Measurements from ENCODE around the gene NKX2-8.

Gene NKX2-8

DNA sequence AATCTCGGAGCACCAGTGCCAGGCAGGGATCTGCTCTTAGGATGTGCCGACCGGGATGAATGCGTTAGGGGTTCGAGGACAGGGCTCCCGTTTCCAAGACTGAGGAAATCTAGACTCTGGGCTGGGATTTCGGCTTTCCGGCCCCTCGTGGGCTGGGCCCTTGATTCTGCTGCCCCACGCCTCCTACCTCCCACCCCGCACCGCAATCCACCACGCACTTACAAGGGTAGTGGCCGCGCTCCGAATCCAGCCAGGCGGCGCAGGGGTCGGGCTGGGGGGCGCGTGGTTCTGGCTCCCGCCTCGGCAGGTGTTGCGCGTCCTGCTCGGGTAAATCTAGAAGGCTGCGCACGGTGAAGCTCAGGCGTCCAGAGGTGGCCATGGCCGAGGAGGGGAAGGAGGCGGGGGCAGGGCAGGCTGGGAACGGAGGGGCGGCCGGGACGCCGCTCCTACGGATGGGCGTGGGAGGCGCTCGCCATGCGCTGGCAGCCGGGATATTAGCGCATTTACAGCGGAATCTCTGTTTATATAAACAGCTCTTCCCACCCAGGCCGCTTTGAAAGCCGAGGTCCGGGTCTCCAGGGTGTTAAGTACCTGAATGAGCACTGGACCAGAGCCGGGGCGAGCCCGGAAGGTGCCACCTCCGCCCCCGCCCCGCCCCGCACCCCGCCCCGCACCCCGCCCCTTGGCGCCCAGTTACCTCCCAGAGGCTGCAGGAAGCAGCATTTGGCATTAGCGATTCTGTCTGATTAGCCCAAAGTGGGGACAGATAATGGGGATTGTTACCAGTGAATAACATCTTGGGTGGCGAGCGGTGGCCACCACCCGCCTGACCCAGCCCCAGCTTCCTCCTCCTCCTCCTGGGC, at the start of gene NKX2-8:
Gene NKX2-8 (minus strand): TSS at position 604 of the 863 bp plus-strand sequence. CDS start 225 bp downstream, at position 379.
- no peak for DNase-seq

DNA sequence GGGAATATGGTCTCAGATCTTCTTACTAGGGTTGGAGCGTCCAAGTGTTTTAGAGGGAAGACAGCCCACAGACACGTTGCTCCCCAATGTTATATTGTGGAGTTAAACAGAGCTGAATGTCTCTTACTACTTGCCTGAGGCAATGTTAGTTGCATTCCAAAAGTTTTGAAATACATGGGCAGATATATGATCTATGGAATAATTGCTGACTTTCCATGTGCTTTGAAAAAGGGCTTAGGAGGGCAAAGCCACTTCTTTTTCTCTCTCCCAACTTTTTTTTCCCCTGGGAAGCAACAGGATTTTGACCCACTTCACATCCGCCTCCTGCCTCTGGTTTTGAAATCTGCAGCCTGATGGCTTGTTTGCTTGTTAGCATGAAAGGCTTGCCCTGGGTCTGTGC, 45.6 kb upstream of the NKX2-8 start:
- no peak for DNase-seq

DNA sequence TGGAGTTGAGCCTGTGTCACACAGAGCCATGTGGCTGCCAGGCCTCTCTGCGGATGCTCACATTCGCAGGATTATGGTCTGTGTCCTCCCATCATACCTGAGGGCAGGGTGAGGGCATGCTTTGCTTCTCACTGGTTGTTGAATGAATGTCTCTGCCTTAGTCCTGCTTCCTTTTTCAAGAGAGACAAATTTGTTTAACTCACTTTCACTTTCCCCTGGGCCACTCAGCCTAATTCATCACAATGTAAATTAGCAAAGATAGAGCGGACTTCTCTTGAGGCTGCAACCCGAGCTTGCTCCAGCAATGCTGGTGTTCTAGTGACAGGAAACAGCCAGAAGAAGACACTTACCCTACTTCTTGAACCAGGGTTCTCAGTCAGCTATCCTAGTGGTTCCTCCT, 43.7 kb upstream of the NKX2-8 start:
- DNase-seq: no peak

DNA sequence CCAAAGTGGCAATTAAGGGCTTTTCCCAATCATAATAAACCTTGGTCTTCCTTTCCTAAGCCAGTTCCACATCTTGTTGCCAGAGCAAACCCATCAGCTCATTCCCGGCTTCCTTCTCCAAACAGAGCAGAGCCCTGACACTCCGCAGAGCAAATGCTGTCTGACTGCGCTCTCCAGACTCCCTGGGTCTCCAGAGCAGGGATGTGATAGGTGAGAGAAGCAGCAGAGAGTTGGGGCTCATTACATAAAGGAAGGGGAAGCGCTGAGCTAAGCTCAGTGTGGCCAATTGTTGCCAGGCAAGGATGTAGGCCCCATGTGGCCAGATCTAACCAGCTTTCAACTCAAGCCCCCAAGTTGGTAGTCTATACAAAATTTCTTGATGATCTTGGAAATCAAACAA, 43.0 kb upstream of the NKX2-8 start:
- no peak for DNase-seq

DNA sequence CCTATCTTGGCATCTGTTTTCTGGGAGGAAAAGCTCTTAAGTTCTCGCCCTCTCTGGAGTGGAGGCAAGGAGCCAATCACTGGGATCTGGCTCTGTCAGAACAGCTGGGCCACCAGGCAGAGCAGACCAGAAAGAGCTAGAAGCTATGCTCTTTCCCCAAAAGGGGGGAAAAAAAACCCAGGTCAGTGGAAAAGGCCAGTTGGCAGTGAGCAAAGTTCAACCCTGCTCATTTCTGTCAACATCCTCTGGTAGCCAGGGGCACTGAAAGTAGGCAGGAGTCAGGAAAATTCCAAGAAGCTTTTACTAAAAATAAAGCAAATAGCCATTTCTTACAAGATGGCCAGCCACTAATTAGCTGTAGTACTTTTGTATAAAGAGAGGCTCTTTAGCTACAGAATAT, 42.6 kb upstream of the NKX2-8 start:
- DNase-seq: no peak

DNA sequence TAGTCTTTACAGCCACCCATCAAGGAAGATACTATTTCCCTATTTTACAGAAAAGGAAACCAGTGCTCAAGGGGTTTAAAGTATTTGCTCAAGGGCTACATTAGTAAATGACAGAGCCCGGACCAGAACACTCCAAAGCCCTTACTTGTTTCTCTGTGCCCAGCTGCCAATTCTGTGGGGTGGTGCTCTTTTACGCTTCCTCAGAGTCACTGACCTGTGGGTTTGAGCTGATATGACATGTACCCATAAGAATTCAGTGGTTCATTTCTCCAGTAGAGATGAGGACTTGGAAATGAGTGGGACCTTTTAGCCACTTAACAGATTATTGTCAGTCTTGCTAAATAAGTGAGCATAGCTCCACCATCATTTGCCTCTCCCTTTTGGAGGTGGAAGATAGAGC, 37.4 kb upstream of the NKX2-8 start:
- no peak for DNase-seq

DNA sequence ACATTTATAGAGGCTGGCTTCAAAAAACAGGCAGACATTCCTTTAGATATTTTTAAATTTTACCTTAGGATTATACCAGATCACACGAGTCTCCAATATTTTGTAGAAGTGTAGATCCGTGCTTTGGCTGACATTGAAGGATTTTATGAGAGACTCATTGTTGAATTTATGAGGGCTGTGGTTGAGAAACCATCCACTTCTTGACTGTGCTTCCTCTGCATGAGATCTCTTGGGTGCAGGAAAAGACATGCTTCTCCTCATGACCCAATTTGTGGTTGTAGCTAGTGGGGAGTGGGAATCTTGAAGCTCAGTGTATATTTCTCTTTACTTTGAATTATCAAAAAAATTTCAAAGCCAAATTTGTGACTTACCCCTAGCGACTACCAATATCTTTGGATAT, 36.7 kb upstream of the NKX2-8 start:
- no peak for DNase-seq

DNA sequence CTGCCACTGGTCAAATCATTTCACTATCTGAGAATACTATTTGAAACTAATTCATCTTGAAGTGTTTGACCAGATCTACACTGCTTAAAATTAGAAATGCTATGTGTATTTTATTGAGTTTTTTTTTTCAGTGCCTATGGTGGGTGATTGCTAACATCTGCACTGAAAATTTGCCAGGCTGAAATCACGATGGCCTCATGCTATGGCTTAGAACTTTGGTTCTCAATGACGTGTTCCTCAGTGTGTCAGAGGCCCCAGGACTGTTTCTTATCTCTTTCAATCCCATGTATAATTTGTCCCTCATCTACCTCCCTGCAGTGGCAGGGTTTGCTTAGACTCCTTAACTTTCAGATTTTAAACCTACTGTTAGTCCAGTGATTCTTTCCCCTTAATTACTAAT, 36.2 kb upstream of the NKX2-8 start:
- DNase-seq: no peak

DNA sequence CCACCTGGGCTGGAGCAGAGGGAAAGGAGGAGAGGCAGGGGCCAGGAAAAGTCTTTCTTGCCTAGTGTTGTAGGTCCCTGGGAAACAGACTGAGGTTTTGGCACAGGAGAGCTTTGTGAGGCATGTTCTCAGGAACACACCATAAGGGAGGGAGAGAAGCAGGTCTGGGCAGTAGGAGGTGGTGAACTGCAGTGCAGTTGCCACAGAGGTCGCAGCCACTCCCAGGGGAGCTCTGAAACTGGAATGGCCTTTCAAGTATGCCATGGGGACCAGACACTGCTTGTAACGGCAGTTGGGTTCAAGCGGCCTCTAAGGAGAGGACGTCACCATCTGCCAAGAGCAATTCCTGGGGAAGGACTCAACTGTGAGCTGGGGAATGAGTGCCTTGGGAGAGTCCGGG, 35.4 kb upstream of the NKX2-8 start:
- DNase-seq: no peak

DNA sequence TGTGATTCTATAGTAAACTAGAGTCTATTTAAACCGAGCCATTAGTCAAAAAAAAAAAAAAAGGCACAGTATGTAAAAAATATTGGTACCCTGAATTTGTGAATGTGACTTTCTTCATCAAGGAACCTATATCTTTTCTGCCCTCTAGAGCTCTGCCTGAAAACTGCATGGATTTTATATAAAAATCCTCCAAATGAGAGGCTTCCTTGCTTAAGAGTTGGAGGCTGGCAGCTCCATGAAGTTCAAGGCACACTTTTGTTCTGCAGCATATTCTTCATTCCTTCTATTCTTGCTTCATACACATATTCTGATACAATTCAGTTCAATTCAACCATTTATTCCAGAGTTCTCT, 23.1 kb upstream of the NKX2-8 start:
- DNase-seq: no peak

DNA sequence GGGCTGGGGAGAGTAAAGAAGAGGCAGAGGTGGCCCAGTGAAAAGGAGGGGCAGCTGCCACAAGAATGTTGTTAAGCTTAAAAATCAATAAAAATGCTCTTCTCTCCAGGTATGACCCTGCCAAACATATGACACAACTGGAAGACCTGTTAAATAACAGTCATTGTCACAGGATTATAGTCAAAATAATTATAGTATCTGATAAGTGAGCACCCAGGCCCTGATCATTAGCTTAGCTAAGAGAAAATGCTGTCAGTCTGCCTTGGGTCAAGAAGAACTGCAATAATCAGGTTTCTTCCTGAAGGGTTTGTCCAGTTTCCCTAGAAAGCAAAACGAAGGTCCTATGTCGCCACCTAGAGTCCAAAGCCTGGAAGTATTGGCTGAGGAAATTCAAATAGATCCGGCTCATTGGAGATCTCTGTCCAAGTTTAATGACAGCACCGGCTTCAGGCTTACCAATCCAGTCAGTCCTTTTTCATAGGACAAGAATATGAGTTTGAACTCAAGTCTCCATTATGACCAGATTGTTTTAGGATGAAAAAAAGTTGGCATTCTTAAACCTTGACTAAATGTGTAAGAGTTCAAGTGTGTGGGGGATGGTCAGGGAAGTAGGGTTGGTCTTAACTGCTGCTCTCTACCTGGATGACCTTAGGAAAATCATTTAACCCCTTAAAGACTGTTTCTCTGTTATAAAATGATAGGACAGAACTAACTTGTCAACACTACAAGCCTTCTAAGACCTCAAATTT, 22.5 kb upstream of the NKX2-8 start:
- DNase-seq: peak; percentile 27 to 34

DNA sequence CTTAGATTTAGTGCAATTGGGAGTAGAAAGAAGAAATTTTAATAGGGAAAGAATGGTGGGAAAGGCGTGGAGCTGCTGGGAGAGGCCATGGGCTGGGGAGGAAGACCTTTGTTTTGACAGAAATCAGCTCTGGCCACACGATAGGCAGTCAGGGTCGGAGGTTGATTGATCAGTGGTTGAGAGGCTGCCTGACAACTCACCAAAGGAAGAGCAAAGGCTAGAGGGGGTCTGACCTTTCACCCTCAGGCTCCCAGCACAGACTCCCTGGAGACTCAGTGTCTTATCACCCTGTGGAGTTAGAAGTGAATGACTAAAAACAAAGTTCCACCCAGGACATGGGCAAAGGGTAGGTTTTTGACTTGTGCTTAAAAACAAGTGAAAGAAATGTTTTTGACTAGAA, 18.0 kb upstream of the NKX2-8 start:
- DNase-seq: no peak

DNA sequence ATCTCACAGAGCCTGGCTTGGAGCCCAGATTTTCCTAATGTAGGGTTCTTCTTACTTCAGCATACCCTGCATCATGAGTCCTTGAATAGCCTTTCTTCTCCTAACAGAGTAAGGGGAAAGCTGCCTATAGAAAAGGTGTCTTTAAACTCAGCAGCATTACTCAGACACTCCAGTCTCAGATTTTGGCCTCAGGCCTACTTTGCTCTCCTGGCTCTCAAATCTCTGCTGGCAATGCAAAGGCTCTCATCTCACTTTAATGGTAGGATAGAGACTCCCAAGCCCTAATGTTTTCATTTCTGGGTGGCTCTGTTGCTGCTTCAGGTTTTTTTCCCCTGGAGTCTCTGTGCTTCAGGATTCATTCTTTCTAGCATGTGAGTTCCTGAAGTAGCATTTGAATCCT, 9.1 kb upstream of the NKX2-8 start:
- no peak for DNase-seq

DNA sequence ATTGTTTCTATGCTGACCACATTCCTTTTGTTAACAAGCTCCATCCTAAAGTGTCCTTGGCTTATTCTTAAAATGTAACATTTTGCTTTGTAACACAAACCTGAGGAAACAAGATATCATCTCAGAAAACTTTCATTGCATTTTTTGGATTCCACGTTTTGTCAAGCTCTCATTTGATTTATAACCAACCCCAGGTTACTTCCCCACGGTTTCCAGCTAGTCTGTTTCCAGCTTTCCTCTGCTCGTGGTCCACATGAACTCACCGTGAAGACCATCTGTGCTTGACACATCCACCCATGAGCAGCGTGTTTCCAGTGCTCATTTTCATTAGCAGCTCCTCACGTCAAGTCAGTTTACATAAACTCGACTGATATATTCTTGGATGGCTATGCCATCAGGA, 6.4 kb upstream of the NKX2-8 start:
- no peak for DNase-seq

DNA sequence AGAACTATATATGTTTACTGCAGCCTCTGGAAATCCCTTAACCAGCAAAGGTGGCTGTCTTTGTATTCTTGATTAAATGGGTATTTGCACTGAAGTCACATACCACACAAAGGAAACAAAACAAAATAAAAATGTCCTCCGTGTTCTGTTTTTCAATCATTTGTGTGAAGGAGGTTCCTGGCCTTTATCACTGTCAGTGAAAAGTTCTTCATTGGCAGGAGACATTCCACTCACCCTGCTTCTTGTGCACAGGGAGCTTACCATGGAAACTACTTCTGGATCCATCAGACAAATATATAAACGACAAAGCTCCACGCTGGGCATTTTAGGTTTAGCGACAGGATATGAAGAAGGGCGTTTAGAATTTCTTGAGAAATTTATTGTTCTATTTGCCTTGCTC, 5.7 kb upstream of the NKX2-8 start:
- DNase-seq: no peak

DNA sequence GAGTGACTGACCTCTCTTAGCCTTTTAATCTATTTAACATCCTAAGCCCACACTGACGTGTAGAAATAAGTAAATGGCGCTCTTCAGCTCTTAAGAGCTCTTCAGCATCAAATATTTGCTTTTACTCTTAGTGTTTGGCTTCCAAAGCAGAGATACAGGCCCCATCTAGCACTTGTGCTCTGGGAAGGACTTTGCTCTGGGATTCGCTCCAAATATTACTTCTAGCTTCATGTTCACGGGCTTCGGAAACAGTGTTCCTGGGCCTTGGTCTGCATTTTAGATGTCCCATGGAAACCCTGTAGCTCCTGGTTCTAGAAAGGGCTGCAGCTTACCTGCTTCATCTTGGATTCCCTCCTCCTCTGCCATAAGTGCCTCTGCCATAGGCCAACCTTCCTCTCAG, 2.7 kb upstream of the NKX2-8 start:
- DNase-seq: no peak

DNA sequence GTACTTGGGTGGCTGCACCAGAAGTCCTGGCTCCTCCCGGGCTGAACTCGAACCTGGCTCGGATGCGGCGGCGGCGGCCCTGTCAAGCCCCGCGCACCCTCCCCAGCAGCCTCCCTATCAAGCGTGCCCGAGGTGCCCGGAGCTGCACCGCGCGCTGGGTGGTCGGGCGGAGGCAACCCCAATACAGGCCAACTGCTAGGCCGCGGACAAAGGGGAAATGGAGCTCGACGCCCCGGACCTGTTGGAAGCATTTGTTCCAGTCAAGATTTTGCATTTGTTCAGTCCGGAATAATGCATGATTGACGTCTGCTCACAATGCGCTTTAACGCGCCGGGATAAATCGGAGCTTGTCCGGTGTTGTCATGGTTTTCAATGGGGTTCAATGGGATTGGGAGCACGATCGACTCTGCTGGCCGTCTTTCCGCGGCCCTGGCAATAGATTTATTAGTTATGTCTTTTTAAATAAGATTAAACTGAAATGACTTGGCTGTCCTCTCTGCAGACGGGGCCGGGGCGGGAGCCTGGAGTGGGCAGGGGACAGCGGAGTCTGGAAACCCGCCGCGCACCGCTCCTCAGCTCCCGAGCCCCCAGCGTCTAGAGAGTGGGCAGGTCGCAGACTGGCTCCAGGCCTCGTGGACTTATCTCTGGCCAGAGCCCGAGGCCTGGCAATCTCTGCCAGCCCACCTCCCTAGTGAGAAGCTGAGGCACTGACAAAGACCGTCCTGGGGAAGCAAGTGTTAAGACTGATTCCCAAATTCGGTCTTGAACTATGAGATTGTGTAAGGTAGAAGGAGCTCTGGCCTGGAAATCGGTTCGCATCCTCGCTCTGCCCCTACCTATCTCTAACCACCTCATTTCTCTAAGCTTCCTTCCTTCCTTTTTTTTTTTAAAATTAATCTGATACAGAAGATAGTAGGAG, 1.7 kb upstream of the NKX2-8 start:
- DNase-seq: no peak

DNA sequence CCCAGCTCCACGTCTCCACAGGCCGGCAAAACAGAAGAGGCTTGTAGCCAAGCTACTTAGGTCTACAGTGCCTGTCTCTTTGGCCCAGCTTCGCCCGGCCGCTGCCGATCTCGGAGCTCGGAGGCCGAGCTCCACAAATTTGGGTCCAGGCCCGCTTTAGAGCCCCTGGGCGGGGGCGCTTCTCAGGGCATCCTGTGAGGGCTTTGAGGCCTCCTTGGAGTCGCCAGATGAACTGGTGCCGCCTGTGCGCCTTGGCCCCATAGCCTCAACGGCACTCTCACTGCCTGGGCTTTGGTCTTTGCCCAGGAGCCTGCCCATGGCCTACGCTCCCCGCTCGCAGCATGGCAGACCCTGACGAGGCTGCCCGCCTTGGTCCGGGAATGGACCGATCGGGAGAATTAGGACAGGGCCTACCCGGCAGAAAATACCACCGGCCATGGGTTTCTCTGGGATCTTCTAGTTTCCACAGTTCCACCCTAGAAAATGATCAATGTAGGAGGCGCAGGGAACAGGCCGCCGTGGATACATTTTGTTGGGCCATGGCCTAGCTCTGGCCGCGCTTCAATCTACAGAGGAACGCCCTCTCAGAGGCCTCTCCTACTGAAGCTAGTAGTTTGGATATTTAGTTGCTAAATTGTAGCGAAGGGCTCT, 953 bp upstream of the NKX2-8 start:
- no peak for DNase-seq

DNA sequence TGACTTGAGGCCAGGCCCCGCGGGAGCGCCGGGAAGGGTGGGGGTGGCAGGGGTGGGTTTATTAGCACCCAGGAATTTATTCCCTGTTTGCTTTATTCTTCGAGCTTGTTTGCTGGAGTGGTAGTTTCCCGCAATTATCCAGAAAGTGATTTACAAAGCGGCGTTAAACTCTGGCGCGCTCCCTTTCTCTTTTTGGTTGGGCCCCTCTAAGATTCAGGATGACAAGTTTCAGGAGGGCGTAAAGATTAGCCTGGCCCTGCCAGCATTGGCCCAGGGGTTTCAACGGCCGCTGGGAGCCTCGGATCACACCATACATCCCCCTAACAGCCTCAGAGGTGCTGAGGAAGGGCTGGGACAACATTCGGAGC, 444 bp upstream of the NKX2-8 start:
- DNase-seq: no peak

DNA sequence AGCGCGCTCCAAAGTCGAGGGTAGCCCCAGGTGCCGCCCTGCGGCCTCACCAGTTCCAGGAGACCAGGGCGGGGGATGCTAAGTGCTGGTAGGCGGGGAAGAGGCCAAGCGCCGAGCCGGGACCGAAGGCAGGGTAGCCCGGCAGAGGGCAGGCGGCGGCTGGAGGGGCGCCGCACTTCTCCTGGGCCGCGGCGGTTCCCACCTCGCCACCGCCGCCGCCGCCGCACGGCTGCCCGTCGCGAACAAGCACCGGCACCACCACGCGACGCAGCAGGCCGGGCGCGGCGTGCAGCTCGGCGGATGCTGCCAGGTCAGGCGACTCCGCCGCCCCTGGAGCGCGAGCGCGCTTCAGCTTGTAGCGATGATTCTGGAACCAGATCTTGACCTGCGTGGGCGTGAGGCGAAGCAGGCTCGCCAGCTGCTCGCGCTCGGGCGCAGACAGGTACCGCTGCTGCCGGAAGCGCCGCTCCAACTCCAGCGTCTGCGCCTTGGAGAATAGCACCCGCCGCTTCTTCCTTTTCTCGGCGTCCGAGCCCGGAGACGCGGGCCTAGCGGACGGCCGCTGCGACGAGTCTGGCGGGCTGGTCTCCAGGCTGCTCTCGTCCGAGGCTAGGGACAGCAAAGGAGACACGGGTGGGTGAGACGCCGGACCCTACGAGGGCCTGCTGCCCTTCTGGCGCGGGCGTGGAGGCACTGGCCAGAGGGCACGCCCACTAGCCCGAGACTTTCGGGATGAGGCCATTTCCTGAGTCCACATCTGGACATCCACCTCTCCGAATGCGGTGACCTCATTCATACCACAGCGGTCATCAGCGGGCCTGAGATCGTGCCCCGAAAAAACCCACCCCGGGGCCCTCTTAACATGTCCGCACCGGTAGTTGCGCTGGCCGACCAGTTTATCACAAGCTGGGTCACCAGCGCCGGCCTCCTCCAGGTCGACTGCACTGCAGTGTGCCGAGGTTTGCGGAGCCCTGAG, 1.3 kb downstream of the NKX2-8 start:
- DNase-seq: peak in 1 of 2 donors; percentile 6

DNA sequence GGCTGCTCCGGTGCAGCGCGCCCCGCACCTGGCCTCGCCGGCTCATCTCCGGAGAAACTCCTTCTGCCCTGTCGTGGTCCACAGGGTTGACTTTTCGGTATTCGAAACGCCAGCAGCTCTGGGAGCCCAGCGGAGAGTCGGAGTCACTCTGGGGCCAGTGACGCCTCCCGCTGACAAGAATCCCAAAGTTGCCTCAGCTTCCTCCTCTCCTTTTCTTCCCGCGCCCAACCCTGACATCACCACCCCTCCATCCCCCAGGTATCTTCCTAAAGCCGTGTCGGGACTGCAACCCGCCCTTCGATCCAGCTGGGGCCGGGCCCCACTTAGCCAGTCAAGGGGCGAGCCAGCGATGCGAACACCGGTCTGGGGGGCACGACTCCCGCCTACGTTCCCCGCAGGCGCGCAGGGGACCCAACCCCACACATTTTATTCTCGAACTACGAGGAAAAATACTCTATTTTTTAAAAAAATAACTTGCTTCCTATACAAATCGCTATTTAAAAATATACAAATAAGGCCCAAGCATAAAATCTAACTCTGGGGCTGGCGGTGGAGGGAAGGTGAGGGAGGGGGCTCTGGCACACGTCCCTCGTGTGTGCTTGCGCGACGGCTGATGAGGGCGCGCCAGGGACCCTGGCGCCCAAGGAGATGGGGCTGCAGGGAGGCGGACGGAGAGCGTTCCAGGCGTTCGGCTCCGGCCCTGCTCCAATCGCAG, 2.1 kb downstream of the NKX2-8 start:
- no peak for DNase-seq

All from stimulated activated CD4-positive, alpha-beta T cell treated with anti-CD3 and anti-CD28 coated beads, Interleukin-2, amount 100 ng/mL, for 48 hours (primary cell).